Astrocyte of the cerebellum (primary cell): Measurements from ENCODE around the gene TNC.

Experiments
- DNase-seq: peaks from one replicate; pipeline ENCODE4 v3.0.0-alpha.2; 2011; ENCODE audit warnings: low read depth
- H3K4me3 ChIP-seq: 2 replicates; pipeline ENCODE4 v1.5.1; 2011; ENCODE audit warnings: mild to moderate bottlenecking, low read depth, low read length, moderate library complexity
- CTCF ChIP-seq: IDR thresholded peaks from 2 replicates; pipeline ENCODE4 v1.5.1; 2012; ENCODE audit warnings: low read length, low read depth, moderate library complexity, mild to moderate bottlenecking; ENCODE audit errors: missing control alignments
- in situ Hi-C: cut with HindIII; loops from 2 replicates; pipeline ENCODE4 v1.10.0; 2017; ENCODE audit warnings: low sequenced_read_pairs

Gene TNC

GRCh38 chr9:115085773-115086377 lies 32.1 kb downstream of the TNC start:
- DNase-seq, result no peak
- in situ Hi-C loops, result no loop called here
- no peak overlapping the region for H3K4me3 ChIP-seq
- TF ChIP-seq CTCF, result no peak

- no peak overlapping the region for H3K4me3 ChIP-seq
- in situ Hi-C loops, result no loop called here
- TF ChIP-seq CTCF, result no peak
- no peak for DNase-seq
These were observed 33.2 kb downstream of the TNC start for GRCh38 chr9:115084709-115085108.

GRCh38 chr9:115084157-115084556 lies 33.8 kb downstream of the TNC start:
- H3K4me3 ChIP-seq, result no peak overlapping the region
- in situ Hi-C loops, result no loop called here

GRCh38 chr9:115080242-115080641 lies 37.7 kb downstream of the TNC start:
- H3K4me3 ChIP-seq, result no peak overlapping the region
- no peak for TF ChIP-seq CTCF
- no peak for DNase-seq
- in situ Hi-C loops, result no loop called here

More at GRCh38 chr9:115084157-115084556, 33.8 kb downstream of the TNC start:
- no peak for DNase-seq
- TF ChIP-seq CTCF, result no peak

GRCh38 chr9:115079156-115079555 lies 38.8 kb downstream of the TNC start:
- DNase-seq, result no peak
- in situ Hi-C loops, result no loop called here

GRCh38 chr9:115073456-115073855 lies 44.5 kb downstream of the TNC start:
- H3K4me3 ChIP-seq, result no peak overlapping the region
- DNase-seq, result no peak
- in situ Hi-C loops, result no loop called here
- no peak for TF ChIP-seq CTCF

More at GRCh38 chr9:115079156-115079555, 38.8 kb downstream of the TNC start:
- no peak overlapping the region for H3K4me3 ChIP-seq
- TF ChIP-seq CTCF, result no peak
